ENCODE results near the gene SNTG2. TPM values are rescaled to one million over a fixed set of nuclear protein-coding genes. Genes with fewer than 3 reads are reported as not detected.
"Not testable (repeated sequence)": the region's sequence is repeated elsewhere in the genome, so short reads cannot be mapped to it uniquely, and the experiment has no call there.

The SNTG2 gene
- polyA plus RNA-seq, 2 donors: 0.26 to 0.33 TPM

GRCh38 chr2:1106344-1106743 is 155.7 kb downstream of the SNTG2 start:
- H3K9me3 ChIP-seq (ENCODE audit: control insufficient read depth in 2 of 2, insufficient read depth in 1 of 2, low read depth in 1 of 2, low read length in 1 of 2); H3K27me3 ChIP-seq (ENCODE audit: control insufficient read depth in 1 of 2, insufficient read depth in 2 of 2, low read length in 2 of 2); H3K36me3 ChIP-seq (ENCODE audit: control insufficient read depth in 2 of 2, insufficient read depth in 2 of 2, low read length in 1 of 2); H3K27ac ChIP-seq (ENCODE audit: low read depth in 2 of 2, low read length in 1 of 2); H3K4me1 ChIP-seq (ENCODE audit: control insufficient read depth in 2 of 2, insufficient read depth in 2 of 2, low read length in 1 of 2); H3K4me3 ChIP-seq (ENCODE audit: low read depth in 1 of 2, low read length in 2 of 2): not testable (repeated sequence)
- 91 to 93% methylated on average over 9 to 12 of the region's 14 CpGs for WGBS, 2 donors

DNA sequence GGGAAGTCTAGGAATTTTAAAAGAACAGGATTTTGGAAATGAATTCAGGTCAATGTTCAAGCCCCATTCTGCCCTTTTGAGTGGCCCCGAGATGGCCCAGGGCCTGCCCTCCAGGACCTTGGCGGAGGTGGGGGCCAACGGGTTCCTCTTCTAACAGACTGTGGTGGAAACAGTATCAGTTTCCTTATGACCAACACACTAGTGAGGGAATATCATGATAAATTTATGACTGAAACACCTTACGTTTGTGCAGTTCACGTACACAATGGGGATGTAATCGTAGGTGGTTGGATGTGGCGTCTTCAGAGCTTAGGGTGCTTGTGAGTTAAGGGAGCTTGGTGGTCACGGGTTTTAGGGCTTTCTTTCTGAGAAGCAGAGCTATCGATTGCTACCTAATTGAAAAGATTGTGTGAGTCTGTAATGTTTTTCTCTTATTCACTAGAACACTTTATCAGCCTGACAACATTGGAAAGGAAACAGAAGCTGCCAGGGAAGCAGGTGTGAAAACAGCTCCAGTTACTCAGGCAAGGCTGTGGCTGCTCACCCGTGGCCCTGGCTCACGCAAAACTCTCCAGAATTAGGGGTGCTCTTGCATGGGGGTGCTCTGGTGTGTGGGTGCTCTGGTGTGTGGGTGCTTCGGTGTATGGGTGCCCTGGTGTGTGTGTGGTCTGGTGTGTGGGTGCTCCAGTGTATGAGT is 165.3 kb downstream of the SNTG2 start:
- 78 to 79% methylated on average over 12 of the region's 12 CpGs for WGBS, 2 donors
- Histone ChIP-seq H3K27ac (ENCODE audit: low read depth in 2 of 2, low read length in 1 of 2) (no peak overlapping the region), H3K4me1 (ENCODE audit: control insufficient read depth in 2 of 2, insufficient read depth in 2 of 2, low read length in 1 of 2) (no peaks in the 10 kb centered on the region), H3K36me3 (ENCODE audit: control insufficient read depth in 2 of 2, insufficient read depth in 2 of 2, low read length in 1 of 2) (no peaks in the 10 kb centered on the region), H3K4me3 (ENCODE audit: low read depth in 1 of 2, low read length in 2 of 2) (no peak overlapping the region), H3K27me3 (ENCODE audit: control insufficient read depth in 1 of 2, insufficient read depth in 2 of 2, low read length in 2 of 2) (no peaks in the 10 kb centered on the region), H3K9me3 (ENCODE audit: control insufficient read depth in 2 of 2, insufficient read depth in 1 of 2, low read depth in 1 of 2, low read length in 1 of 2) (peaks cover 3 to 5% of the 10 kb centered on the region in 2 donors)

DNA sequence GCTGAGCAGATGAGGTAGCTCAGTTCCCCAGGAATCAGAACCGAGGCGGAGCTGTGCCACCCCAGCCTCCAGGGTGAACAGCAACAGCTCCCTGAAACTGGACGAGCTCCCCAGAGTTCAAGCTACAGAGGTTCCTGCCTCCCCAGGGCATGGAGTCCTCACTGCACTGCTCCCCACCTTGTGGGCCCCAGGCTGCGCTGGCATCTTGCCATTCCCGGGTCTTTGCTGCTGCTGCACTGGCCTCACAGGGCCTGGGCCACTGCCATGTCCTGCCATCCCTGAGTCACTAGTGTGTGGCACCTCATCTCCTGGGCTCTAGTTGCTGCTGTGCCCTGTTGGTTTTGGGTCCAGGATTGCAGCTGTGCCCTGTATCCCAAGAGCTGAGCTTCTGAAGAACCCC is 166.9 kb downstream of the SNTG2 start:
- Histone ChIP-seq H3K27me3 (ENCODE audit: control insufficient read depth in 1 of 2, insufficient read depth in 2 of 2, low read length in 2 of 2) (no peaks in the 10 kb centered on the region), H3K4me1 (ENCODE audit: control insufficient read depth in 2 of 2, insufficient read depth in 2 of 2, low read length in 1 of 2) (no peaks in the 10 kb centered on the region), H3K9me3 (ENCODE audit: control insufficient read depth in 2 of 2, insufficient read depth in 1 of 2, low read depth in 1 of 2, low read length in 1 of 2) (peaks cover 3 to 5% of the 10 kb centered on the region in 2 donors), H3K36me3 (ENCODE audit: control insufficient read depth in 2 of 2, insufficient read depth in 2 of 2, low read length in 1 of 2) (no peaks in the 10 kb centered on the region), H3K4me3 (ENCODE audit: low read depth in 1 of 2, low read length in 2 of 2) (no peak overlapping the region), H3K27ac (ENCODE audit: low read depth in 2 of 2, low read length in 1 of 2) (no peak overlapping the region)
- WGBS, 2 donors: 82 to 89% methylated on average over 5 of the region's 5 CpGs

DNA sequence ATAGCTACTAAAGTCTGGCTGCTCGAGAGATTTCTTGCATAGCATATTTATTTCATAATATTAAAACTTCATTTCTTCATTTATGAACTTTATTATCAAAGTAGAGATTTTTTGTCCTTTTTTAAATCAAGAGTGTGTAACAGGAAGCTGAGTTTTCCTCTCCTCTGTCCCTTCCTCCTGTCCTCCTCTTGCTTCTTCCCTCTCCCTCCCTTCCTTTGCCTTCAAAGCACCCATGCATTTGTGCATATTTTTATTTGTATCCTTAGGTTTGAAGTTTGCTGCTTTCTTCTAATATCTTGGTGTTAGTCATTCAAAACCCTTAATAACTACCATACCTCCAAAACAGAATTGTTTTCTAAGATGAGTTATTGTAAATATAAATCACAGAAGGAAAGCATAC is 174.6 kb downstream of the SNTG2 start:
- no peaks in the 10 kb centered on the region for H3K9me3 ChIP-seq (ENCODE audit: control insufficient read depth in 2 of 2, insufficient read depth in 1 of 2, low read depth in 1 of 2, low read length in 1 of 2)
- WGBS, 2 donors: 64 to 66% methylated on average over 1 of the region's 1 CpG
- H3K27me3 ChIP-seq (ENCODE audit: control insufficient read depth in 1 of 2, insufficient read depth in 2 of 2, low read length in 2 of 2): no peaks in the 10 kb centered on the region
- H3K36me3 ChIP-seq (ENCODE audit: control insufficient read depth in 2 of 2, insufficient read depth in 2 of 2, low read length in 1 of 2): no peaks in the 10 kb centered on the region
- H3K4me1 ChIP-seq (ENCODE audit: control insufficient read depth in 2 of 2, insufficient read depth in 2 of 2, low read length in 1 of 2): no peaks in the 10 kb centered on the region
- no peak overlapping the region for H3K27ac ChIP-seq (ENCODE audit: low read depth in 2 of 2, low read length in 1 of 2)
- no peak overlapping the region for H3K4me3 ChIP-seq (ENCODE audit: low read depth in 1 of 2, low read length in 2 of 2)

DNA sequence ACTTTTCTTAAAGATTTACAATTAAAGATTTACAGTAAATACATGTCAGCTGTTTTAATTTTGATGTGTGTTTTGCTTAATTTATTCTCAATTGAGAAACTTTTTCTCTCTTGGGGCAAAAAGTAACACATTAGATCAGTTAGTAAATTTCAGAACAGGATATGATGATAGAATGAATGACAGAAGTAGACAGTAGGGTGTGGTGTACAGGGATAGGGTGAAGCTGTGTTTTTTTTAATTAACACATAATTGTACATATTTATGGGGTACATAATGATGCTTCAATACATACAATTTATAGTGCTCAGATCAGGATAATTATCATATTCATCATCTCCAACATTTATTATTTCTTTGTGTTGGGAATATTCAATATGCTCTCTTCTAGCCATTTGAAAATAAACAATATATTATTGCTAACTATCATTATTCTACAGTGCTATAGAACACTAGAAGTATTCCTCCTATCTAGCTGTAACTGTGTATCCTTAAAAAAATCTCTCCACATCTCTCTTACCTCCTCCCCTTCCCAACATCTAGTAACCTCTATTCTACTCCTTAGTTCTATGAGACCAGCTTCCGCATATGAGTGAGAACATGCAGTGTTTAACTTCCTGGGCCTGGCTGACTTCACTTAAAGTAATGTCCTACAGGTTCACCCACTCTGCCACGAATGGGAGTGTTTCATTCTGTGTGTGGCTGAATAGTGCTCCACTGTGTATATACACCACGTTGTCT is 175.2 kb downstream of the SNTG2 start:
- no peaks in the 10 kb centered on the region for H3K27me3 ChIP-seq (ENCODE audit: control insufficient read depth in 1 of 2, insufficient read depth in 2 of 2, low read length in 2 of 2)
- WGBS, 2 donors: 66% methylated on average over 3 of the region's 3 CpGs
- H3K4me3 ChIP-seq (ENCODE audit: low read depth in 1 of 2, low read length in 2 of 2): no peak overlapping the region
- H3K27ac ChIP-seq (ENCODE audit: low read depth in 2 of 2, low read length in 1 of 2): no peak overlapping the region
- no peaks in the 10 kb centered on the region for H3K9me3 ChIP-seq (ENCODE audit: control insufficient read depth in 2 of 2, insufficient read depth in 1 of 2, low read depth in 1 of 2, low read length in 1 of 2)
- H3K36me3 ChIP-seq (ENCODE audit: control insufficient read depth in 2 of 2, insufficient read depth in 2 of 2, low read length in 1 of 2): no peaks in the 10 kb centered on the region
- H3K4me1 ChIP-seq (ENCODE audit: control insufficient read depth in 2 of 2, insufficient read depth in 2 of 2, low read length in 1 of 2): no peaks in the 10 kb centered on the region

DNA sequence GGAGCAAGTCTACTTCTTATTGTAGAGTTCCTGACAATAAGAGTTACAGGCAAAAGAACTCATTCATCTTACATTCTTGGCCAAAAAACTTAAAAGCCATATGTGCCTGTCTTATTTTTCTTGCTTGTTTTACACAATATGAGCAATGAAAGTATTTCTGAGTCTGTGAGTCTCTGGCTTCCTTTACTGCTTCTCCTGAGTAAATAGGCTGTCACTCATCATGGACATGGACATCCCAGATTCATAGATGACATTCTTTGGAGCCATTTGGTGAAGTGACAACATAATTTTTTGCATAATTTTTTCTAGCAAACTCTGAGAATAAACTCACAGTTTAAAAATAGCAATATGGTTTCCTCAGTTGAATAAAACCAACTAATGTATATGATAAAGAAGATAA is 179.3 kb downstream of the SNTG2 start:
- Histone ChIP-seq H3K27me3 (ENCODE audit: control insufficient read depth in 1 of 2, insufficient read depth in 2 of 2, low read length in 2 of 2) (no peaks in the 10 kb centered on the region), H3K4me1 (ENCODE audit: control insufficient read depth in 2 of 2, insufficient read depth in 2 of 2, low read length in 1 of 2) (no peaks in the 10 kb centered on the region), H3K4me3 (ENCODE audit: low read depth in 1 of 2, low read length in 2 of 2) (no peak overlapping the region), H3K36me3 (ENCODE audit: control insufficient read depth in 2 of 2, insufficient read depth in 2 of 2, low read length in 1 of 2) (no peaks in the 10 kb centered on the region), H3K9me3 (ENCODE audit: control insufficient read depth in 2 of 2, insufficient read depth in 1 of 2, low read depth in 1 of 2, low read length in 1 of 2) (no peaks in the 10 kb centered on the region), H3K27ac (ENCODE audit: low read depth in 2 of 2, low read length in 1 of 2) (no peak overlapping the region)

GRCh38 chr2:1130922-1131321 is 180.3 kb downstream of the SNTG2 start:
- Histone ChIP-seq H3K4me3 (ENCODE audit: low read depth in 1 of 2, low read length in 2 of 2) (no peak overlapping the region), H3K27ac (ENCODE audit: low read depth in 2 of 2, low read length in 1 of 2) (no peak overlapping the region), H3K9me3 (ENCODE audit: control insufficient read depth in 2 of 2, insufficient read depth in 1 of 2, low read depth in 1 of 2, low read length in 1 of 2) (no peaks in the 10 kb centered on the region), H3K4me1 (ENCODE audit: control insufficient read depth in 2 of 2, insufficient read depth in 2 of 2, low read length in 1 of 2) (no peaks in the 10 kb centered on the region), H3K36me3 (ENCODE audit: control insufficient read depth in 2 of 2, insufficient read depth in 2 of 2, low read length in 1 of 2) (no peaks in the 10 kb centered on the region), H3K27me3 (ENCODE audit: control insufficient read depth in 1 of 2, insufficient read depth in 2 of 2, low read length in 2 of 2) (no peaks in the 10 kb centered on the region)
- WGBS, 2 donors: 60 to 80% methylated on average over 2 of the region's 2 CpGs

DNA sequence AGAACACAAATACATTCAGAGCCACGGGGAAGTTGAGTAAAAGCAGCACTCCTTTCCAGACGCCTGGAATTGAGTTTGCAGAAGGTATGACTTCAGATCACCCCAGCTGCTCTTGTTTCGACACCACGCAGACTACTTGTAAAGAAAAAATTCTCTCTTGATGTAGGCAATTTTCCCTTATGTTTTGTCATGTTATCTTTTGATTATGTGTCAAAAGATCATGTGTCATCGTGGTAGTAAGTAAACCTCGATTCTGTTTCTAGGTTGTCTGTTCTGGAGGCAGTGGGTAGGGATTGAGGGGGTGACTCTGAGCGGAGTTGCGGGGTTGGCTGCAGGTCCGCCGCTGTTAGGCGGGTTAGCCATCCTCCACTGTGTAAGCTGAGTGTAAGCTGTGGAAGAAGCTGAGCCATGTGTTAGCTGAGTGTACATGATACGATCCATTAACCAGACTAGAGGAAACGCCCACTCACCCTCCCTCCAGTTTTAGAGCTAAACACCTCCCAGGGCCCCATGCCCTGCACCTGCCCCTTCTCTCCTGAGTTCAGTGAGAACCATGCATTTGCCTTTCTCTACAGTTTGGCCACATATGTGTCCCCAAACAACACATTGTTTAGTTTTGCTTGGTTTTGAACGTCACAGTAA is 181.8 kb downstream of the SNTG2 start:
- 73 to 76% methylated on average over 14 of the region's 14 CpGs for WGBS, 2 donors
- peaks cover 0 to 4% of the 10 kb centered on the region in 2 donors for H3K9me3 ChIP-seq (ENCODE audit: control insufficient read depth in 2 of 2, insufficient read depth in 1 of 2, low read depth in 1 of 2, low read length in 1 of 2)

DNA sequence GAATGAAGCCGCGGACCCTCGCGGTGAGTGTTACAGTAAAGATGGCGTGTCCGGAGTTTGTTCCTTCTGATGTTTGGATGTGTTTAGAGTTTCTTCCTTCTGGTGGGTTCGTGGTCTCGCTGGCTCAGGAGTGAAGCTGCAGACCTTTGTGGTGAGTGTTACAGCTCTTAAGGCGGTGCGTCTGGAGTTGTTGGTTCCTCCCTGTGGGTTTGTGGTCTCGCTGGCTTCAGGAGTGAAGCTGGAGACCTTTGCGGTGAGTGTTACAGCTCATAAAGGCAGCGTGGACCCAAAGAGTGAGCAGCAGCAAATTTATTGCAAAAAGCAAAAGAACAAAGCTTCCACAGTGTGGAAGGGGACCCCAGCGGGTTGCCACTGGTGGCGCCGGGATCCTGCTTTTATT is 183.2 kb downstream of the SNTG2 start:
- not testable (repeated sequence) for H3K27ac ChIP-seq (ENCODE audit: low read depth in 2 of 2, low read length in 1 of 2); H3K4me1 ChIP-seq (ENCODE audit: control insufficient read depth in 2 of 2, insufficient read depth in 2 of 2, low read length in 1 of 2); H3K9me3 ChIP-seq (ENCODE audit: control insufficient read depth in 2 of 2, insufficient read depth in 1 of 2, low read depth in 1 of 2, low read length in 1 of 2); H3K27me3 ChIP-seq (ENCODE audit: control insufficient read depth in 1 of 2, insufficient read depth in 2 of 2, low read length in 2 of 2); H3K36me3 ChIP-seq (ENCODE audit: control insufficient read depth in 2 of 2, insufficient read depth in 2 of 2, low read length in 1 of 2); H3K4me3 ChIP-seq (ENCODE audit: low read depth in 1 of 2, low read length in 2 of 2)
- 78 to 82% methylated on average over 16 of the region's 16 CpGs for WGBS, 2 donors

More for the DNA sequence above, 181.8 kb downstream of the SNTG2 start:
- no peaks in the 10 kb centered on the region for H3K27me3 ChIP-seq (ENCODE audit: control insufficient read depth in 1 of 2, insufficient read depth in 2 of 2, low read length in 2 of 2)
- no peak overlapping the region for H3K27ac ChIP-seq (ENCODE audit: low read depth in 2 of 2, low read length in 1 of 2)
- H3K4me1 ChIP-seq (ENCODE audit: control insufficient read depth in 2 of 2, insufficient read depth in 2 of 2, low read length in 1 of 2): peaks cover 0 to 4% of the 10 kb centered on the region in 2 donors
- H3K4me3 ChIP-seq (ENCODE audit: low read depth in 1 of 2, low read length in 2 of 2): no peak overlapping the region
- H3K36me3 ChIP-seq (ENCODE audit: control insufficient read depth in 2 of 2, insufficient read depth in 2 of 2, low read length in 1 of 2): no peaks in the 10 kb centered on the region
